Measurements from ENCODE around the gene ACTL9. TPM values are rescaled to one million over a fixed set of nuclear protein-coding genes. Genes with fewer than 3 reads are reported as not detected.

The ACTL9 gene
- total RNA-seq, 1 donor from 2014 or later: not detected

DNA sequence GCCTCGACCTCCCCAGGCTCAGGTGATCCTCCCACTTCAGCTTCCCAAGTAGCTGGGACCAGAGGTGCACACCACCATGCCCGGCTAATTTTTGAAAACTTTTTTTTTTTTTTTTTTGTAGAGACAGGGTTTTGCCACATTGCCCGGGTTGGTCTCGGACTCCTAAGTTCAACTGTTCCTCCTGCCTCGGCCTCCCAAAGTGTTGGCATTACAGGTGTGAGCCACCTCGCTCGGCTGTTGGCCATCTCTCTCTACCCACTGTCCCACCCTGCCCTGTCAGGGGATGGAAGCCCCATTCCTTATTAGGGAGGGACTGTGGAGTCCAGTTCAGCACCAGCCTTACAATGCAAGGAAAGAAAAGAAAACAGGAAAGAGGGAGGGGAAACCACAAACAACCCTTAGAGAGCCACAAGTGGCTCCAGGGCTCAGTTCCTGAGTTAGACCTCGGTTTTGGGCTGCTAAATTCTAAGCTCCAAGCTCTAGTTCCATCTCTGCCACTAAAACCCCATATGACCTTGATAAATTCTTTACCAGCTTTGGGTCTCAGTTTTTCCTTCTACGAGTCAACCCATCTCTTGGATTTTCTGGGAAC is 31.7 kb downstream of the ACTL9 start:
- Mint-ChIP-seq H3K27me3 (ENCODE audit: unreplicated experiment) (peaks cover 9% of the 10 kb centered on the region), H3K27ac (ENCODE audit: unreplicated experiment) (no peak overlapping the region), H3K4me3 (ENCODE audit: unreplicated experiment) (no peak overlapping the region), H3K4me1 (ENCODE audit: unreplicated experiment) (no peaks in the 10 kb centered on the region), H3K36me3 (ENCODE audit: low read depth, unreplicated experiment) (peaks cover 16% of the 10 kb centered on the region), H3K9me3 (ENCODE audit: unreplicated experiment) (peaks cover 29% of the 10 kb centered on the region)
- no peak for DNase-seq (ENCODE audit: low spot score)
- TF ChIP-seq, protein P1, sequence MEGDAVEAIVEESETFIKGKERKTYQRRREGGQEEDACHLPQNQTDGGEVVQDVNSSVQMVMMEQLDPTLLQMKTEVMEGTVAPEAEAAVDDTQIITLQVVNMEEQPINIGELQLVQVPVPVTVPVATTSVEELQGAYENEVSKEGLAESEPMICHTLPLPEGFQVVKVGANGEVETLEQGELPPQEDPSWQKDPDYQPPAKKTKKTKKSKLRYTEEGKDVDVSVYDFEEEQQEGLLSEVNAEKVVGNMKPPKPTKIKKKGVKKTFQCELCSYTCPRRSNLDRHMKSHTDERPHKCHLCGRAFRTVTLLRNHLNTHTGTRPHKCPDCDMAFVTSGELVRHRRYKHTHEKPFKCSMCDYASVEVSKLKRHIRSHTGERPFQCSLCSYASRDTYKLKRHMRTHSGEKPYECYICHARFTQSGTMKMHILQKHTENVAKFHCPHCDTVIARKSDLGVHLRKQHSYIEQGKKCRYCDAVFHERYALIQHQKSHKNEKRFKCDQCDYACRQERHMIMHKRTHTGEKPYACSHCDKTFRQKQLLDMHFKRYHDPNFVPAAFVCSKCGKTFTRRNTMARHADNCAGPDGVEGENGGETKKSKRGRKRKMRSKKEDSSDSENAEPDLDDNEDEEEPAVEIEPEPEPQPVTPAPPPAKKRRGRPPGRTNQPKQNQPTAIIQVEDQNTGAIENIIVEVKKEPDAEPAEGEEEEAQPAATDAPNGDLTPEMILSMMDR (IDR thresholded peaks at IDR 0.05; ENCODE audit: unreplicated experiment): no peak

DNA sequence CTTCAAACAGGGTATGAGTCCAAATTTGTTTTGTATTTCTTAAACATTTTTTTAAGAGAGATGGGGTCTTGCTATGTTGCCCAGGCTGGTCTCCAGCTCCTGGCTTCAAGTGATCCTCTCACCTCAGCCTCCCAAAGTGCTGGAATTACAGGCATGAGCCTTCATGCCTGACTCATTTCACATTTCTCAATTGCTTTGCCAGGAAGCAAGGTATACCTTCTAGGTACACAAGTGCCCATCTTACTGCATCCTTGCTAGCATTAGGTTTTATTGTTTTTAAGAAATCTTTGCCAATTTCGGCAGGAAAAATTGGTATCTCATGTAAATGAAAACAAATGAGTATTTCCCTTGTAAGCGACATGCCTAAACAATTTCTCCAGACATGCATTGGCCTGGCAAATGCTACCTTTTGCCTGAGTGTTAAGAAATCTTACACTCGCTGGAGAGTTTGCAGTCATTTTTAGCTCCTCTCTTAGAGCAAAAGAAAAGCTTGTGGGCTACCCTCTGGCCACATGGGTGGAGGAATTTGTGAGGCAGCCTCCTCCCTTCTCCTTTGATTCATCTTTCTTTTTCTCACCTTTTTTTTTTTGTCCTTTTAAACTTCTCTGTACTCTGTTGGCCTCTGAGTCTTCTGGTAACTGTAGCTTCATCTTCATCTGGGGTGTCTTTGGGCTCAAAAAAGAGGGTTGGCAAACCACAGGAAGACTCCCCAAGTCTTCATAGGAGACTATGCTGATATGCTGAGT is 33.0 kb downstream of the ACTL9 start:
- Mint-ChIP-seq H3K36me3 (ENCODE audit: low read depth, unreplicated experiment) (peaks cover 16% of the 10 kb centered on the region), H3K4me1 (ENCODE audit: unreplicated experiment) (no peaks in the 10 kb centered on the region), H3K9me3 (ENCODE audit: unreplicated experiment) (peaks cover 27% of the 10 kb centered on the region), H3K4me3 (ENCODE audit: unreplicated experiment) (no peak overlapping the region), H3K27ac (ENCODE audit: unreplicated experiment) (no peak overlapping the region), H3K27me3 (ENCODE audit: unreplicated experiment) (peaks cover 8% of the 10 kb centered on the region)
- TF ChIP-seq, protein P1 (IDR thresholded peaks at IDR 0.05; ENCODE audit: unreplicated experiment): no peak
- no peak for DNase-seq (ENCODE audit: low spot score)

DNA sequence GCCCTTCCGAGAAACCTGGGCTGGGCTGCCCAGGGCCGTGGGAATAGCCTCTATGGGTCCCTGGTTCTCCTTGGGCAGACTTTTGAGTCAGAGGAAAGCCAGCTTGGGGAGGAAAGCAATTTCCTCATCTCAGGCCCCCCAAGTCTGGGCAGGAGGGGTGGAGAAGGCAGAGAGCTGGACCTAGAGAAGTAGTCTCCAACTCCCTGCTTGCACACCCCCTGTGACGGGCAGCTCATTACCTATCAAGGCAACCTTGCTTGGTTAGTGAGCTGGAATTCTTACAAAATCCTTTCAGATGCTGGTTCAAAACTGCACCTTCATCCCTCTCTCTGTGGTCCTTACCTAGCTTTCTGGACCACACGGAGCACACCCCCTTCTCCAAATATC is 33.9 kb downstream of the ACTL9 start:
- TF ChIP-seq, protein P1 (IDR thresholded peaks at IDR 0.05; ENCODE audit: unreplicated experiment): no peak
- Mint-ChIP-seq H3K4me1 (ENCODE audit: unreplicated experiment) (no peaks in the 10 kb centered on the region), H3K27me3 (ENCODE audit: unreplicated experiment) (peaks cover 5% of the 10 kb centered on the region), H3K4me3 (ENCODE audit: unreplicated experiment) (no peak overlapping the region), H3K9me3 (ENCODE audit: unreplicated experiment) (peaks cover 31% of the 10 kb centered on the region), H3K27ac (ENCODE audit: unreplicated experiment) (no peak overlapping the region), H3K36me3 (ENCODE audit: low read depth, unreplicated experiment) (peaks cover 16% of the 10 kb centered on the region)
- DNase-seq (ENCODE audit: low spot score): no peak

- DNase-seq (ENCODE audit: low spot score): no peak
- H3K9me3 Mint-ChIP-seq (ENCODE audit: unreplicated experiment): peaks cover 34% of the 10 kb centered on the region
- no peaks in the 10 kb centered on the region for H3K4me1 Mint-ChIP-seq (ENCODE audit: unreplicated experiment)
- peaks cover 19% of the 10 kb centered on the region for H3K36me3 Mint-ChIP-seq (ENCODE audit: low read depth, unreplicated experiment)
- no peak overlapping the region for H3K4me3 Mint-ChIP-seq (ENCODE audit: unreplicated experiment)
- peaks cover 5% of the 10 kb centered on the region for H3K27me3 Mint-ChIP-seq (ENCODE audit: unreplicated experiment)
- TF ChIP-seq, protein P1 (IDR thresholded peaks at IDR 0.05; ENCODE audit: unreplicated experiment): no peak
- no peak overlapping the region for H3K27ac Mint-ChIP-seq (ENCODE audit: unreplicated experiment)
These were observed 34.5 kb downstream of the ACTL9 start for GRCh38 chr19:8663920-8664670.

Measured in endothelial cell (in vitro differentiated cells).